ENCODE measurements around the gene HPF1. TPM values are rescaled to one million over a fixed set of nuclear protein-coding genes. Genes with fewer than 3 reads are reported as not detected.

HPF1 gene
- total RNA-seq: 12.6 and 20.6 TPM in 2 replicates

DNA sequence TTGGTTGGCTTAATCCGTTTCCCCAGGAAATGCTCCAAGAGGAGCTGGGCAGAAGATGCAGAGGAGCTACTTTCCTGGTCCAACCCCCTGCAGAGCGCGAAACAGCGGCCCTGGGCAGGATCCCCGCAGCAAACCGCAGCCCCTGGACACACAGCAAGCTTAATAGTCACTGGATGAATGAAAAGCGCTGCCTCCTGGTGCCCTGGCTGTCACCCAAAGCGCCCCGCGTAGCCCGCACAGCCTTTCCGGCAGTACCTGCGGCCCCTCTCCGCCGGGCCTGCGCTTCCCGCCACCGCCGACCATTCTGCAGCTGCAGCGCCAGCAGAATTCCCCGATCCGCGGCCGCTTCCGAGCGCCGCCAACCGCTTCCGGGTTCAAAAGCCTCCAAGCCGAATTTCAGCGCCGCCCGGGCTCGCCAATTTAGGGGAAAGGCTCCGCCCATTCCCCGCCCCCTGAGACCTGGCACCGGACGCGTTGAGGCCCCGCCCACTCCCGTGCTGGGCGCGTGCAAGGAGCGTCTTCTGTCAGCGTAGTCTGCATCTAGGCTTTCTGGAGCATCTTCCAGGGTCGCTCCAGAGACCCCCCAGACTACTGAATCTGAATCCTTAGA, at the start of gene HPF1:
Gene HPF1, minus strand, starts transcription at position 370 of the 610 bp plus-strand sequence. Its CDS starts 67 bp downstream, at position 303.

Other genes with a start within 250 kb of the HPF1 start
- 5.2 and 5.9 TPM in 2 replicates for gene NEK1, start 145.4 kb downstream of the HPF1 start, total RNA-seq
- gene CLCN3, start 137.4 kb downstream of the HPF1 start, total RNA-seq: 97.5 and 110 TPM in 2 replicates